GM21717 (cell line): ENCODE measurements around the gene PTAFR.

Experiments
- ATAC-seq: cut with Tn5 transposase; IDR thresholded peaks from one replicate; pipeline ENCODE4 v1.9.1; 2021; ENCODE audit warnings: mild to moderate bottlenecking, moderate library complexity; ENCODE audit not compliant: unreplicated experiment

Gene PTAFR

DNA sequence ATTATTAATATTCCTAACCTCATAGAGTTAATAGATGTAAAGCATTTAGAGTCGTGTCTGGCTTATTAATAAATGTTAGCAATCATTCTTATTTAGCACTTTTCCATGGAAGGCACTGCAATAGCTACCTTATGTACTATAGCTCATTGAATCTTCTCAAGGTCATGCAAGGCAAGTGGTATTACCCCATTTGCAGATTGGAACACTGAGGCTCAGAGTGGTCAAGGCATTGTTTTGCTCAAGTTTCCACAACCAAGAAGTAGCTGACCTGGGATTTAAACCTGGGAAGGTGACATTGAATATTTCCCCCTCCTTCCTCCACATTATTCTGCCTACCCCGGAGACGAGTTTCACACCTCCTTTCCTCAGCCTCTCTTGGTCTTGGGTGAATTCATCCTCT lies 50.3 kb downstream of the PTAFR start:
- ATAC-seq, result no peak

DNA sequence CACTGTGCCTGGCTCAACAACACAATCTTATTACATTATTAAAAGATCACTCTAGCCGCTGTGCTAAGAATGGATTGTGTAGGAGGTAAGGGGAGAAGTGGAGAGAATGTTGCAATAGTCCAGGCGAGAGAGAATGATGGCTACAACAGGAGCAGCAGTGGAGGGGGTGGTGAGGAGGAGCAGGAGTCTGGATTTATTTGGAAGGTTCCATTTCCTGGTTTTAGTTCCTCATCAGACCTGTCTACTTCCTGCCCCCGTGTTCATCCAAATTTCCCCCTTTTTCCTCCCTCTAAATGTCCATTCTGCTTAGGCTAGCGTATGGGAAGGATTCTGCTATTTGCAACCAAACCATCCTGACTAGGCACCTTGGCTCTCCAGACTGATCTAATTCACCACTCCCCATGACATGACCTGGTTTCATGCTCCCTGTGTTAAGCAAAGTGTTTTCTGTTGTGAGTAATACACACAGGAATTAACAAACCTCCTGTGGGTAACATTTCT lies 53.0 kb downstream of the PTAFR start:
- ATAC-seq, result no peak

DNA sequence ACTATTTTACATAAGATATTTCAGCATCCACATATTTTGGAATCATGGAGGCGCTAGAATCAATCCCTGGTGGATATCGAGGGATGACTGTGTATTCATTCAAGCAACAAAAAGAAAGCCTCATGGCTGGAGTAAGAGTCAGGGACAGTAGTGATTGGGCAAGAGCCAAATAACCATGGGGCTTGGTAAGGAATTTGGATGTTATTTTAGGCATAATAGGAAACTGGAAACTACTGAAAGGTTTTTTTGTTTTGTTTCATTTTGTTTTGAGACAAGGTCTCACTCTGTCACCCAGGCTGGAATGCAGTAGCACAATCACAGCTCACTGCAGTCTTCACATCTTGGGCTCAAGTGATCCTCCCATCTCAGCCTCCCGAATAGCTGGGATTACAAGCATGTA lies 54.3 kb downstream of the PTAFR start:
- no peak for ATAC-seq

DNA sequence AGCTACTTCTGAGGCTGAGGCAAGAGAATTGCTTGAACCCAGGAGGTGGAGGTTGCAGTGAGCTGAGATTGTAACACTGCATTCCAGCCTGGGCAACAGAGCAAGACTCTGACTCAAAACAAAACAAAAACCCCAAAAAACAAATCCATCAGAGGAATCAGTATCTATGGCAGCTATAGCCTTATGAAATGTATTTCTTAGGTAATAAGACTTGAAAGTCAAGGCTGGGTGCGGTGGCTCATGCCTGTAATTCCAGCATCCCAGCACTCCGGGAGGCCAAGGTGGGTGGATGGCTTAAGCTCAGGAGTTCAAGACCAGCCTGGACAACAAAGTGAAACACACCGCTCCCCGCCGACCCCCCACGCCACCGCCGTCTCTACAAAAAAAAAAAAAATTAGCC lies 56.9 kb downstream of the PTAFR start:
- no peak for ATAC-seq

DNA sequence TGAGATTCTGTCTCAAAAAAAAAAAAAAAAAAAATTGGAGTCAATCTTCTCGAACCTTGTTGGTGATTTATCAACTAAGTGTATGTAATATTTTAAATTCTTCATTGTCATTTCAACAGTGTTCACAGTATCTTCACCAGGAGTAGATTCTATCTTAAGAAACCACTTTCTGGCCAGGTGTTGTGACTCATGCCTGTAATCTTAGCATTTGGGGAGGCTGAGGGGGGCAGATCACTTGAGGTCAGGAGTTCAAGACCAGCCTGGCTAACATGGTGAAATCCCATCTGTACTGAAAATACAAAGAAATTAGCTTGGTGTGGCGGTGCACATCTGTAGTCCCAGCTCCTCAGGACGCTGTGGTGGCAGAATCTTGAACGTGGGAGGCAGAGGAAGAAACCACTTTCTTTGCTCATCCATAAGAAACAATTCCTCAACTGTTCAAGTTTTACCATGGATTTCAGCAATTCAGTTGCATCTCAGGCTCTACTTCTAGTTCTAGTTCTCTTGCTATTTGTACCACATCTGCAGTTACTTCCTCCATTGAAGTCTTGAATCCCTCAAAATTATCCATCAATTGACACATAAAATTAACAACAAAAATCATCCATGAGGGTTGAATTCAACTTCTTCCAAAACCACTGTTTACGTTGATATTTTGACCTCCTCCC lies 57.7 kb downstream of the PTAFR start:
- no peak for ATAC-seq

DNA sequence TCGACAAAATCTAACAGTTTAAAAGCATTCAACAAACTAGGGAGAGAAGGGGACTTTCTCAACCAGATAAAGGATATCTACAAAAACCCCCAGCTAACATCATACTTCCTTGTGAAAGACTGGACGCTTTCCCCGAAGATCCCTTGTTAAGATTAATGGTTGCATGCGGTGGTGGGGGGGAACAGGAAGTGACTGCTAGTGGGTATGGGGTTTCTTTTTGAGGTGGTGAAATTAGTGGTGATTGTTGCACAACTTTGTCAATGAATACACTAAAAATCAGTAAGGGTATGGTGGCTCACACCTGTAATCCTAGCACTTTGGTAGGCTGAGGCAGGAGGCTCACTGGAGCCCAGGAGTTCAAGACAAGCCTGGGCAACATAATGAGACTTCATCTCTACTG lies 61.2 kb downstream of the PTAFR start:
- no peak for ATAC-seq

DNA sequence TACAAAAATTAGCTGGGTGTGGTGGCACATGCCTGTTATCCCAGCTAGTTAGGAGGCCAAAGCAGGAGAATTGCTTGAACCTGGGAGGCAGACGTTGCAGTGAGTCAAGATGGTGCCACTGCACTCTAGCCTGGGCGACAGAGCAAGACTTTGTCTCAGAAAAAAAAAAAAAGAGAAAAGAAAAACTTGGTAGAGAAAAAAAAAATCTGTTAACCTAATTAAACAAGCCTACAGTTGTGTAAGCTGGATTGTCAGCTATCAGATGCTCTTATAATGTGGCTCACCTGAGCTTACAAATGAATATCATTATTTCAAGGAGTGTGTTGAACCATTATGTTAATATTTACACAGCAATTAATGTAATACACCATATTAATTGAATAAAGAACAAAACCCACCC lies 61.6 kb downstream of the PTAFR start:
- no peak for ATAC-seq

DNA sequence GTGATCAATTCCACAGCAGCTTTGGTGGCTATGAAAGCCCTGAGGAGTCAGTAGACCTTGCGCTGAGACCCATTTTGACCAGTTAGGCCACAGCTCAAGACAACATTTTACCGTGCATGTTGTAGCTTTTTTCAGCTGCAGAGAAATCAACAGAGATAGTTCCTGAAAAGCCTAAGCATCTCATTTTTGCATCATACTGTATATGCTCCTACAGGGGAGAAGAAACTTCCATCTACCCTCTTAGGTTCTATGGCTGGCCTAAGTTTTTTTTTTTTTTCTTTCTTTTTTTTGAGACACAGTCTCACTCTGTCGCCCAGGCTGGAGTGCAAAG lies 63.3 kb downstream of the PTAFR start:
- ATAC-seq, result no peak

DNA sequence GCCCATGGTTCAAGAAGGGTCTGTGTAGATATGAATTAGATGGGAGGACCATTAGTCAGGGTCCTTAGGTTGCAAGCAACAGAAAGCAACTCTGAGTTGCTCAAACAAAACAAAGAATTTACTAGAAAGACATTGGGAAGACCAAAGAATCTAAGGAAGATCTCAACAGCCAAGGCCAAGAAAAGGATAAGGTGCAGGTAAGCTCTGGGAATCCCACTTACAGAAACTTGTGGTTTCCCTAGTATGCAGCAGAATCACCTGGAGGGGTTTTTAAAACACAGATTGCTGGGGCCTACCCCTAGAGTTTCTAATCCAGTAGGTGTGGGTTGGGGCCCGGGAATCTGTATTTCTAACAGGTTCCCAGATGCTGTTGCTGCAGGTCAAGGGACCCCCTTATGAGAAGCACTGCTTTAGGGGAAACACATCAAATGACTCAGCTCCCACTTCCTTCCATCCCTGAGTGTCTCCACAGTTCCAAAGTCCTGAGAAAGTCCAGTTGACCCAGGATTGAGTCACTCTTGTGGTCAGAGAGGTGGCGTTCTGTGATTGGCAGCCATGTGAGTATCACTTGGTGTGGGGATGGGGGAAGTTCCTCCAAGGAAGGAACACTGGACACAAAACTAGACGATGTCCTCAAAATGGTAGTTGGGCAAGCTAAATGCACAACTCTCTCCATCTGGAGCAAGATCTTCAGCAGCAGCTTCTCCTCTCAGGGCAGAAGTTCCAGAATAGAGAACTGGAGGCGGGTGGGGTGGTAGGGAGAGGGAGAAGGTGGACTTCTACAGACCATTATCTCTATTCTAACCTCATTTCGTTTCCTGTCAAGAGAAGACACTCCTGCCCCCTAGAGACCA lies 63.9 kb downstream of the PTAFR start:
- ATAC-seq, result no peak

DNA sequence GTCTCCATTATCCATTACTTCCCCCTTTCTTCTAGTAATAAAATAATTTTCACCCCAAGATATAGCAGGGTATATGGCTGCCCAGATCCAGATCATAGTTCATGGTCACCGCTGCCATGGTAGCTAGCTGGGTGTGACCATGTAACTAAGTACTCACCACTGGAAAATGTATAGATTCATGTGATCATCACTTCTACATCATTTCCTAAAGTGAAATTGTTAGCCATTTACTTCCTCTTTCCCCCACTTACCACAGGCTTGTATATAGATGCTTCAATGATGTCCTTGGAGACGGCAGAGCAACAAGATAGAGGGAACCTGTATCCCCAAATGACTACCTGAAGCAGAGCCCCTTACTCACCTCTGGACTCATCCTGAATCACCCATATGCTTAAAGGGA lies 65.3 kb downstream of the PTAFR start:
- ATAC-seq, result no peak

DNA sequence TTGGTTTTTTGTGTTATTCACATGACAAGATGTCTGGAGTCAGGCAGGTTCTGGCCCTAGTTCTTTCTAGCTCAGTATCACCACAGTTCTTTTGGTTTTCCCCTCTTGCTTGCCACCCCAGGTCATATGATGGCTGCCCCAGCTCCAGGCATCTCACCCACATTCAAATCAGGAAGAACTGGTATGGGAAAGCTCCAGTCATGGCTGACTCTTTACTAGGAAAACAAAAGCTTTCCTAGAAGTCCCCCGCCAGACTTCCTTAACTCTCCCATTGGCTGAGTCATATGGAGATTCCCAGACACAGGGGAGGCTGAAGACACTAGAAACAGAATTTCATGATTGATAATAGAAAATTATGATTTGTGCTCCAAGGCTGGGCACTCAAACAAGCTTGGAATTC lies 65.9 kb downstream of the PTAFR start:
- ATAC-seq, result no peak

DNA sequence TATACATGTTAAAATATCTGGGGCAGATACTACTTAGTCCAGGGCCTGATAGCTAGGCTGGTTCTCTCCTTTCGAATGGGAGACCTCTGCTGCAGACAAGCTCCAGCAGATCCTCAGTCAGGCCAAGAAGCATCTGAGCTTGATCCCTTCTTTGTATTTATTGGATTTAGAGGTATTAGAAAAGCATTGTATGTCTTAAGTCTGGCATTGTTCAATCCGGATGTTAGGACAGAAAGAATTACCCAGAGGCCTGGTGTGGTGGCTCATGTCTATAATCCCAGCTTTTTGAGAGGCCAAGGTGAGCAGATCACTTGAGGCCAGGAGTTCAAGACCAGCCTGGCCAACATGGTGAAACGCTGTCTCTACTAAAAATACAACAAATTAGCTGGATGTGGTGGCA lies 66.9 kb downstream of the PTAFR start:
- ATAC-seq, result no peak

DNA sequence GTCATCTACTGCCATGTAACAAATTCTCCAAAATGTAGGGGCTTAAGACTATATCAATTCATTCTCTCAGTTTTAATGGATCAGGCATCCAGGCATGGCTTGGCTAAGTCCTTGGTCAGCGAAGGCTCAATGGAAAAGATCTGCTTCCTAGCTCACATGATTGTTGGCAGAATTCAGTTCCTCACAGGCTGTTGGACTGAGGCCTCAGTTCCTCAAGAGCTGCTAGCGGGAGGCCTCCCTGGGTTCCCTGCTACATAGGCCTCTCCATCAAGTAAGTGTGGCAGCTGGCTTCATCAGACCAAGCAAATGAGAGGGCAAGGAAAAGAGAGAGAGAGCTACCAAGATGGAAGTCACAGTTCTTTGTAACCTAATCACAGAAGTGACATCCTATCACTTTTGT lies 68.5 kb downstream of the PTAFR start:
- ATAC-seq, result no peak

DNA sequence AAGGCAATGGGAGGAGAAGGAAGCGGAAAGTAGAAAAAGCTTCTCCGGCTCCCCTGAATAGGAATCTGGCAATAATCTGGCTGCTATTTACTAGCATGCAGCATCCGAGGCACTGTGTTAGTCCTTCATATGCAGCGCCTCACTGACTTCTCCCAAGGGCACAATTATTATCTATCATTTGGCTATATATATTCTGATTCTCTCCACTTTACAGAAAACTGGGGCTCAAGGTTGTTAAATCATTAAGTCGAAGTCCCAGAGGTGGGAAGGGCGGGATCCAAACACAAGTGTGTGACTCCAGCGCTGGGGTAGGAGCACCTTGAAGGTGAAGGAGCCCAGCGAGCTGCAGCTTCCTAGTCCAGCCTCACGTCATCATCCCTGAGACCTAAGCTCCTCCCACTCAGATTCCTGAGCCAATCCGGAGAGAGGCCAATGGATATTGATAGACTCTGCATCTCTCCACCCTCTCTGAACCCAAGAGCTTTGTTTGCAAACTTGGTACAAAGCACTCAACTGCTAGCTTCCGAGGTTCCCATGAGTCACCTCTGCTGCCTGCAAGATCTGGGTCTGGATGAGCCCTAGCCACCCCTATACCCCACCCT lies 71.5 kb downstream of the PTAFR start:
- no peak for ATAC-seq

DNA sequence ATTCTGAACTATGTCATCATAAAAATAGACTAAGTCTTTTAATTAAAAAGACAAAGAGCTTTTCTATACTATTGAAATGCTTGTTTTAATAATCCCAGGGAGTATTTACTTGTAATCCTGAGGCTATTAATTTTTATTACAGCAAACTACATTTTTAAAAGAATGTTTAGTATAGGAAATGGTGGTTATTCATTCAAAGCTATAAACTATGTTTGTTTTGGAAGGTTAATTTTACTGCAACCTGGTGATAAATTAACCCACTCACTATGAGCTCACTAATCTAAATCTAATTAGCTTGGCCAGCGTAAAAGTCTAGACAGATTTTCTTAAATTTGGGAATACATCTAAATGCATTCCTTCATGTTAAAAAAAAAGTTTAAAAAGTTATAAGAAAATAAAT lies 74.3 kb downstream of the PTAFR start:
- no peak for ATAC-seq

DNA sequence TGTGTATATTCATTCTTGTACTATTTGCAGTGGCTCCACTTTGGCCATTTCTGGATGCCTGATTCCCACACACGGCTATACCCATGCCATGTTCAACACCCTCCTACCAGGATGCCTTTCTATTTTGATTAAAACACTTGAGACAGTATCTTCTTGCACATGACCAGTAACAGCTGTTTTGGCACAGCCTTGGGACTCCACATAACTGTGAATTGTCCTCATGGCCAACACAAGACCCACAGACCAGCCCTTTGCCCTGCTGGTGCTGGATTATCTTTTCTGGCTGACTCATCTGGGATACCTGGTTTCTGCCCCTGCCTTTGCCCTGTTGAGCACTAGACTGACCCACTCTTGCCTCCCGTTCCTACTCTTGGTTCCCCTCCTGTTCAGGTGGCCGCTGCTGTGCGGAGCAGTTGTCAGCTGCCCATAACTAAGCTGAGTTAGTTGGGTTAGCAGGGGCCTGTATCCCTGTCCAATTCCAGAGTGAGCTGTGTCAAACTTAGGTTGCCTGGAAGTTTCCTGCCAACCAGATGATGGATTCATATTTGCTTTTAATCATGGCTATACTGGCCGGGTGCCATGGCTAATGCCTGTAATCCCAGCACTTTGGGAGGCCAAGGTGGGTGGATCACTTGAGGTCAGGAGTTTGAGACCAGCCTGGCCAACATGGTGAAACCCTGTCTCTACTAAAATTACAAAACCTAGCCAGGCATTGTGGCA lies 77.3 kb downstream of the PTAFR start:
- ATAC-seq, result no peak
